Lung (tissue), 12 donors: ENCODE data around the gene LOXHD1. TPM values are rescaled to one million over a fixed set of nuclear protein-coding genes. Genes with fewer than 3 reads are reported as not detected.

Experiments used
- ATAC-seq: fragments of 200-7000 bp; cut with Tn5 transposase; one replicate; pipeline ENCODE4 v1.9.1; 2020; ENCODE audit warnings: moderate number of reproducible peaks; ENCODE audit not compliant: insufficient read depth, low FRiP score
- DNase-seq, 3 donors: peaks; one replicate each; pipeline ENCODE4 v3.0.0-alpha.2; 2013 to 2017
- H3K27ac ChIP-seq, 2 donors: one replicate each; pipeline ENCODE4 v1.5.1; 2013; ENCODE audit warnings: mild to moderate bottlenecking in 2 of 2, moderate library complexity in 2 of 2, control low read depth in 1 of 2, inconsistent platforms in 1 of 2, low read depth in 1 of 2, low read length in 1 of 2
- H3K27me3 ChIP-seq, 3 donors: one replicate each; pipeline ENCODE4 v1.5.1; 2013; ENCODE audit warnings: low read length in 2 of 3; ENCODE audit not compliant: control insufficient read depth in 3 of 3, insufficient read depth in 3 of 3
- H3K36me3 ChIP-seq, 4 donors: one replicate each; pipeline ENCODE4 v1.5.1; 2013; ENCODE audit warnings: low read length in 4 of 4, mild to moderate bottlenecking in 1 of 4, moderate library complexity in 1 of 4; ENCODE audit not compliant: control insufficient read depth in 4 of 4, insufficient read depth in 4 of 4
- H3K4me1 ChIP-seq, 5 donors: one replicate each; pipeline ENCODE4 v1.5.1; 2013; ENCODE audit warnings: low read length in 5 of 5, mild to moderate bottlenecking in 2 of 5, moderate library complexity in 1 of 5; ENCODE audit not compliant: control insufficient read depth in 5 of 5, insufficient read depth in 5 of 5
- H3K4me3 ChIP-seq: one replicate; pipeline ENCODE4 v1.5.1; 2013; ENCODE audit warnings: mild to moderate bottlenecking, control low read depth, moderate library complexity
- H3K9ac ChIP-seq, 2 donors: one replicate each; pipeline ENCODE4 v1.5.1; 2013; ENCODE audit warnings: low read length in 2 of 2, control low read depth in 1 of 2; ENCODE audit not compliant: insufficient read depth in 1 of 2
- H3K9me3 ChIP-seq, 4 donors: one replicate each; pipeline ENCODE4 v1.5.1; 2013; ENCODE audit warnings: low read length in 3 of 4, mild to moderate bottlenecking in 1 of 4, moderate library complexity in 1 of 4; ENCODE audit not compliant: control insufficient read depth in 4 of 4, insufficient read depth in 3 of 4
- WGBS, 2 donors: extraction: QIAGEN DNeasy Blood & Tissue Kit; methylation state at CpG; one replicate each; pipeline ENCODE4 v1.1.7; 2013; 5-methylcytosine and 5-hydroxymethylcytosine counted together
- polyA plus RNA-seq, 2 donors: library from polyadenylated mRNA; stranded (reverse); fragments of 200-250 nt; gene quantifications; one replicate each; pipeline ENCODE4 v1.2.1, GENCODE V29; 2013
- total RNA-seq, 2 donors: library from RNA; depleted of rRNA in 1 of 2; stranded (reverse); fragments of >200 nt in 1 of 2; gene quantifications; one replicate each; pipeline ENCODE4 v1.2.1, GENCODE V29; 2014 to 2021
- TF ChIP-seq, protein P1 (sequence below): IDR thresholded peaks from 2 replicates; pipeline ENCODE4 v1.5.1; 2012; ENCODE audit warnings: mild to moderate bottlenecking; ENCODE audit errors: control extremely low read depth, extremely low read depth
- donor health status: control.
- donor health status: control.
- donor health status: Bipolar disorder and iron deficiency.
- donor health status: healthy.
- donor health status: DM: yes; HTN: yes; CAD: no.

LOXHD1 gene
- total and polyA plus RNA-seq, 4 donors: 0.45 to 3.1 (median 1.2) TPM

DNA sequence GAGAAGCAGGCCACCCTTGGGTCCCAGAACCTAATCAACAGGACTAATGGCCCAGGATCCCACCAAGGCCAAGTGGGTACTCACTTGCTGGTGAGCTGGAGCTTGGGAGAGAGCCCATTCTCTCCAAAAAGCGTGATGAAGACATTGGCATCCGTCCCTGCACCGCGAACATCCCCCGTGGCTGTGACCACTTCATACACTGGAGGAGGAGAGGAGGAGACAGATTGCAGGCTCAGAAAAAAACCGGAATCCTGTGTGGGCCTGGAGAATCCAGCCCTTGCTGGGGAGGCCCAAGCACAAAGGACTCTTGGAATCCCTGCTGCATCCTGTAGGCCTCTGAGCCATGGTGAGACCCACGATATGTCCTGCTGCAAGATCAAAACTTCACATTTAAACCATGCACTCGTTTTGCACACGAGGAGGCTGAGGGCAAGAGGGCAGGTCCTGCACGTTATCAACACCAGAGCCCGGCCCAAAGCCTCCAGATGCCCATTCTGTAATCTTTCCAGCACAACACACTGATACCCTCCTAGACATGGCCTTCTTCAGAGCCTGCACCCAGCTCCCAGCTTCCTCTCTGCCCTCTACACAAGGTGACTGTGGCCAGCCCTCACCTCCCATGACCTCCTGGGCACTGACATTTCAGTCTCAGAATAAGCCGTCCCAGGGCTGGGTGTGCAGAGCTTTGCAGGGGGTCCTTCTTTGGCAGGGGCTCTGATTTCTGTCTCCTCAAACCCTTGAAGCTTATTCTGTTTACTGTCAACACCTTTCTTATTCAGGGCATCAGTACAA, 7.8 kb downstream of the LOXHD1 start:
- ATAC-seq (no peak), DNase-seq (no peak)
- Histone ChIP-seq H3K9ac (no peak overlapping the region), H3K27ac (no peak overlapping the region), H3K9me3 (no peaks in the 10 kb centered on the region), H3K4me3 (no peak overlapping the region), H3K36me3 (no peaks in the 10 kb centered on the region), H3K27me3 (no peaks in the 10 kb centered on the region), H3K4me1 (no peaks in the 10 kb centered on the region)
- TF ChIP-seq, protein P1, sequence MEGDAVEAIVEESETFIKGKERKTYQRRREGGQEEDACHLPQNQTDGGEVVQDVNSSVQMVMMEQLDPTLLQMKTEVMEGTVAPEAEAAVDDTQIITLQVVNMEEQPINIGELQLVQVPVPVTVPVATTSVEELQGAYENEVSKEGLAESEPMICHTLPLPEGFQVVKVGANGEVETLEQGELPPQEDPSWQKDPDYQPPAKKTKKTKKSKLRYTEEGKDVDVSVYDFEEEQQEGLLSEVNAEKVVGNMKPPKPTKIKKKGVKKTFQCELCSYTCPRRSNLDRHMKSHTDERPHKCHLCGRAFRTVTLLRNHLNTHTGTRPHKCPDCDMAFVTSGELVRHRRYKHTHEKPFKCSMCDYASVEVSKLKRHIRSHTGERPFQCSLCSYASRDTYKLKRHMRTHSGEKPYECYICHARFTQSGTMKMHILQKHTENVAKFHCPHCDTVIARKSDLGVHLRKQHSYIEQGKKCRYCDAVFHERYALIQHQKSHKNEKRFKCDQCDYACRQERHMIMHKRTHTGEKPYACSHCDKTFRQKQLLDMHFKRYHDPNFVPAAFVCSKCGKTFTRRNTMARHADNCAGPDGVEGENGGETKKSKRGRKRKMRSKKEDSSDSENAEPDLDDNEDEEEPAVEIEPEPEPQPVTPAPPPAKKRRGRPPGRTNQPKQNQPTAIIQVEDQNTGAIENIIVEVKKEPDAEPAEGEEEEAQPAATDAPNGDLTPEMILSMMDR: no peak
- 84 to 89% methylated on average over 12 of the region's 12 CpGs for WGBS, 2 donors

DNA sequence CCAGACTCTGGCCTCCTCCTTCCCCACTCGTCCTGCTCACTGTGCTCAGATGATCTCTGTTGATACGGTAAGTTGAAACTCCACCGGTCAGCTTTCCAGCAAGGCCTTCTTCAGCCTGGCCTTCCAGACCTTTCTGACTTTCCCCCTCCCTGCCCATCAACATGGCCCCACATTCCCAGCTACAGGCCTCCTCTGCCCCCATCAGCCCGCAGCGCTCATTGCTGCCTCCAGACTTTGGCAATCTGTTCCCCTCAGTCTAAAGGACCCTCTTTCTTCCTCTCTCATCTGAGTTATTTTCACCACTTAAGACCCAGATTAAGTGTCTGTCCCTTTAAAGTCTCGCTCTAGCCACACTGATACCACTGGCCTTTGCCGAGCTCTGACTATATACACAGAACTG, 10.6 kb downstream of the LOXHD1 start:
- Histone ChIP-seq H3K36me3 (no peaks in the 10 kb centered on the region), H3K4me1 (no peaks in the 10 kb centered on the region), H3K4me3 (no peak overlapping the region), H3K27me3 (no peaks in the 10 kb centered on the region), H3K9me3 (no peaks in the 10 kb centered on the region), H3K27ac (no peak overlapping the region), H3K9ac (no peak overlapping the region)
- TF ChIP-seq, protein P1: no peak
- ATAC-seq: no peak
- WGBS, 2 donors: 85 to 90% methylated on average over 7 of the region's 7 CpGs
- no peak for DNase-seq

DNA sequence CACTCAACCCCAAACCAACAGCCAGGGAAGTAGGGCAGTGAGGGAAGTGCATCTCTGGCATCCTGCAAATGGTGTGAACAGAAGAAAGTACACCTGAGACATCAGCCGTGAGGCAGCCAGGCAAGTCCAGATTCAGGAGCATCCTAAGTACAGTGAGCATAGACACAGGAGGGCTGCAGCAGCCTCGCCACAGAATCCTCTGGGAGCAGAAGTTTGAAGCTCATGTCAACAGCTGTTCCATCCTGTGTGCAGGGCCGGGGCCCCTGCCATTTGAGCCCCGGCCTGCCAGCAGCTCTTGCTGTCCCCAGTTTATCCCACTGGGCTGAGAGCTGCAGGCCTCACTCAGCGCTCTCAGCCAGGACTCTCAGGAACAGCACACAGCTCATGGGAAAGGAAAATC, 14.5 kb downstream of the LOXHD1 start:
- TF ChIP-seq, protein P1: no peak
- DNase-seq: no peak

More for the DNA sequence above, 14.5 kb downstream of the LOXHD1 start:
- peaks cover 0 to 2% (median 0%) of the 10 kb centered on the region in 5 donors for H3K4me1 ChIP-seq
- no peak overlapping the region for H3K4me3 ChIP-seq
- no peaks in the 10 kb centered on the region for H3K27me3 ChIP-seq
- ATAC-seq: no peak
- H3K9me3 ChIP-seq: no peaks in the 10 kb centered on the region
- no peaks in the 10 kb centered on the region for H3K36me3 ChIP-seq
- H3K9ac ChIP-seq: no peak overlapping the region
- 83 to 90% methylated on average over 5 of the region's 5 CpGs for WGBS, 2 donors
- H3K27ac ChIP-seq: no peak overlapping the region
